ENCODE measurements around the gene MLST8. TPM values are rescaled to one million over a fixed set of nuclear protein-coding genes. Genes with fewer than 3 reads are reported as not detected.

MLST8 gene
- total RNA-seq, 2 donors from 2014 or later = 33.4 to 48.8 TPM

Other genes with a start within 250 kb of the MLST8 start
- 100 to 1,000 TPM in 1 of 2 donors, 10 to 100 TPM in 1; 65.3 to 122 TPM for gene NDUFB10, start 245.9 kb upstream of the MLST8 start, total RNA-seq
- 1,000 to 10,000 TPM; 4,570 to 4,579 TPM for gene RPS2, start 240.6 kb upstream of the MLST8 start, total RNA-seq
- under 1 TPM in 1 of 2 donors, not detected in 1; 0.32 TPM for gene RNF151, start 238.6 kb upstream of the MLST8 start, total RNA-seq
- 10 to 100 TPM; 23.0 to 37.3 TPM for gene TBL3, start 233.4 kb upstream of the MLST8 start, total RNA-seq
- 1 to 10 TPM in 1 of 2 donors, not detected in 1; 1.0 TPM for gene NOXO1, start 224.0 kb upstream of the MLST8 start, total RNA-seq
- 10 to 100 TPM; 12.4 to 28.5 TPM for gene GFER, start 221.3 kb upstream of the MLST8 start, total RNA-seq
- gene SYNGR3, start 215.5 kb upstream of the MLST8 start, total RNA-seq = 1 to 10 TPM; 5.9 to 7.9 TPM
- 10 to 100 TPM; 41.2 to 79.6 TPM for gene ZNF598, start 195.6 kb upstream of the MLST8 start, total RNA-seq
- gene NPW, start 185.7 kb upstream of the MLST8 start, total RNA-seq = 1 to 10 TPM in 1 of 2 donors, not detected in 1; 2.8 TPM
- 1 to 10 TPM in 1 of 2 donors, under 1 TPM in 1; 0.21 to 2.9 TPM for gene NHERF2, start 178.6 kb upstream of the MLST8 start, total RNA-seq
- gene NTHL1, start 157.6 kb upstream of the MLST8 start, total RNA-seq = 10 to 100 TPM; 13.2 to 37.6 TPM
- gene TSC2, start 157.5 kb upstream of the MLST8 start, total RNA-seq = 10 to 100 TPM; 79.3 to 83.7 TPM
- gene PKD1, start 69.6 kb upstream of the MLST8 start, total RNA-seq = 100 to 1,000 TPM in 1 of 2 donors, 10 to 100 TPM in 1; 71.8 to 122 TPM
- under 1 TPM; 0.28 to 0.34 TPM for gene RAB26, start 56.8 kb upstream of the MLST8 start, total RNA-seq
- 10 to 100 TPM; 49.8 to 80.1 TPM for gene TRAF7, start 49.7 kb upstream of the MLST8 start, total RNA-seq
- 1 to 10 TPM in 1 of 2 donors, under 1 TPM in 1; 0.78 to 6.6 TPM for gene CASKIN1, start 8.8 kb upstream of the MLST8 start, total RNA-seq
- 1 to 10 TPM; 6.9 to 8.9 TPM for gene BRICD5, start 5.4 kb downstream of the MLST8 start, total RNA-seq
- 10 to 100 TPM; 11.6 to 21.6 TPM for gene PGP, start 9.4 kb downstream of the MLST8 start, total RNA-seq
- 10 to 100 TPM; 20.1 to 22.8 TPM for gene E4F1, start 18.1 kb downstream of the MLST8 start, total RNA-seq
- 1 to 10 TPM; 2.4 to 2.7 TPM for gene DNASE1L2, start 31.0 kb downstream of the MLST8 start, total RNA-seq
- 10 to 100 TPM; 36.7 to 50.6 TPM for gene ECI1, start 46.1 kb downstream of the MLST8 start, total RNA-seq
- 100 to 1,000 TPM; 205 to 314 TPM for gene RNPS1, start 62.7 kb downstream of the MLST8 start, total RNA-seq
- 1 to 10 TPM; 4.7 to 5.2 TPM for gene ABCA3, start 135.3 kb downstream of the MLST8 start, total RNA-seq
- gene CCNF, start 224.0 kb downstream of the MLST8 start, total RNA-seq = 10 to 100 TPM; 59.6 to 64.5 TPM

Measured in activated T-helper 17 cell treated with anti-CD3 and anti-CD28 coated beads, Interleukin-2, amount 50 U/mL, for 72 hours (primary cell).